ENCODE results near the gene CACNA1S. TPM values are rescaled to one million over a fixed set of nuclear protein-coding genes. Genes with fewer than 3 reads are reported as not detected.

Gene CACNA1S
- total and polyA plus RNA-seq, 2 of the 8 experiments (the other 6 are each of a cell fraction or from before 2014, with no cell fraction given): 0.06 TPM; not detected in 1

GRCh38 chr1:201061886-201062285 lies 50.3 kb downstream of the CACNA1S start:
- no peak for DNase-seq (ENCODE audit: low read depth in 1 of 2, low spot score in 2 of 2)
- no peak for TF ChIP-seq SRF (IDR thresholded peaks at IDR 0.05; ENCODE audit: low read depth, low read length)
- TF ChIP-seq RBBP5 (IDR thresholded peaks at IDR 0.05; ENCODE audit: borderline replicate concordance, low read depth, low read length): no peak
- TF ChIP-seq TAF7 (optimal IDR thresholded peaks at IDR 0.05; ENCODE audit: borderline replicate concordance, low read depth, low read length): no peak
- no peak for TF ChIP-seq HDAC6 (IDR thresholded peaks at IDR 0.05; ENCODE audit: low read depth, low read length)
- TF ChIP-seq SP4 (IDR thresholded peaks at IDR 0.05; ENCODE audit: low read length): no peak
- no peak for TF ChIP-seq CHD2 (IDR thresholded peaks at IDR 0.05; ENCODE audit: low read length)
- no peak for TF ChIP-seq E2F6 (IDR thresholded peaks at IDR 0.05)
- TF ChIP-seq POU5F1 (IDR thresholded peaks at IDR 0.05; ENCODE audit: low read depth, low read length): no peak

More at GRCh38 chr1:201061886-201062285, 50.3 kb downstream of the CACNA1S start:
- WGBS, 2 experiments (ENCODE audit: extremely low coverage in 1 of 2, insufficient coverage in 1 of 2, insufficient read length in 1 of 2, insufficient replicate concordance in 2 of 2, low coverage in 1 of 2, low lambda C conversion rate in 2 of 2, missing lambda C conversion rate in 1 of 2): 91% methylated on average over 12 of the region's 12 CpGs; no CpG with 5 or more reads in 1 of the 2 experiments
- no peak overlapping the region for H3K4me3 ChIP-seq (ENCODE audit: extremely low read depth in 1 of 4, insufficient read depth in 2 of 4, low read depth in 3 of 4, low read length in 4 of 4)
- H2AK5ac ChIP-seq (ENCODE audit: low read depth, low read length): 0 out of 2 replicates have a peak overlapping the region, but pooled peaks have one; percentile 26
- no peak overlapping the region for H2BK120ac ChIP-seq (replicated peaks; ENCODE audit: low read depth, low read length)
- H2BK12ac ChIP-seq (ENCODE audit: low read depth, low read length): peak overlapping the region; percentile 53; the same call in 1 of the 2 replicates
- no peaks in the 10 kb centered on the region for H3K27me3 ChIP-seq (replicated peaks in 1 of 4; ENCODE audit: control insufficient read depth in 3 of 4, extremely low read depth in 1 of 4, insufficient read depth in 3 of 4, low read length in 3 of 4)
- no peak overlapping the region for H3K14ac ChIP-seq (ENCODE audit: insufficient read length)
- H3K79me1 ChIP-seq (ENCODE audit: low read depth, low read length): no peaks in the 10 kb centered on the region
- H2BK20ac ChIP-seq (ENCODE audit: low read length): no peak overlapping the region
- H3K9me3 ChIP-seq (ENCODE audit: insufficient read depth in 2 of 2, low read depth in 1 of 2, low read length in 1 of 2): no peaks in the 10 kb centered on the region
- H3K36me3 ChIP-seq (ENCODE audit: control insufficient read depth in 2 of 4, insufficient read depth in 4 of 4, low read length in 3 of 4): no peaks in the 10 kb centered on the region
- no peak overlapping the region for H3K4ac ChIP-seq (replicated peaks; ENCODE audit: insufficient read length, low read depth, low read length)
- H2AFZ ChIP-seq (ENCODE audit: low read length): no peak overlapping the region
- H2BK5ac ChIP-seq (ENCODE audit: low read depth, low read length): peak overlapping the region; percentile 21; the same call in 1 of the 2 replicates
- no peak overlapping the region for H3K9ac ChIP-seq (replicated peaks in 1 of 4; ENCODE audit: extremely low read depth in 1 of 4, low read depth in 3 of 4, low read length in 3 of 4)
- no peak overlapping the region for H3K27ac ChIP-seq (ENCODE audit: low read depth, low read length)
- POLR2A ChIA-PET (ENCODE audit: partially characterized antibody): no interaction called here
- CTCF ChIA-PET (ENCODE audit: partially characterized antibody): interaction anchor here (0.6 to 3.9 kb wide), 6 partner anchors 14 to 90 kb away, joined by 3 to 17 read pairs (median 4); no protein-coding TSS in a partner anchor
- peak overlapping the region; percentile 31; the same call in 1 of the 2 replicates for H2BK15ac ChIP-seq (ENCODE audit: low read length)
- no peak overlapping the region for H3K56ac ChIP-seq (replicated peaks; ENCODE audit: insufficient read length, low read depth, low read length)
- peak overlapping the region; percentile 90 for H4K91ac ChIP-seq (replicated peaks; ENCODE audit: insufficient read length, low read length)
- no peak for FAIRE-seq
- H4K20me1 ChIP-seq (replicated peaks in 1 of 2; ENCODE audit: control insufficient read depth in 1 of 2, insufficient read depth in 2 of 2, low read length in 2 of 2): no peaks in the 10 kb centered on the region
- H3K79me2 ChIP-seq (ENCODE audit: control insufficient read depth in 1 of 2, insufficient read depth in 2 of 2, low read length in 2 of 2): no peaks in the 10 kb centered on the region
- no peak overlapping the region for H3K4me2 ChIP-seq (ENCODE audit: insufficient read depth in 1 of 2, low read depth in 2 of 2, low read length in 2 of 2)
- H3K18ac ChIP-seq (ENCODE audit: extremely low read depth, low read length): no peak overlapping the region
- H3K4me1 ChIP-seq (replicated peaks in 1 of 4; ENCODE audit: control insufficient read depth in 3 of 4, insufficient read depth in 4 of 4, low read length in 3 of 4): peaks cover 0 to 18% (median 10%) of the 10 kb centered on the region in 4 experiments; a peak in 6 of 7 replicates
- no peaks in the 10 kb centered on the region for H3K23me2 ChIP-seq (ENCODE audit: low read depth, low read length)
- no peak overlapping the region for H3K23ac ChIP-seq (ENCODE audit: insufficient read length)
- no peak overlapping the region; the same call in 1 of the 2 replicates for H4K8ac ChIP-seq (ENCODE audit: extremely low read depth, insufficient read depth, low read length)
- H4K5ac ChIP-seq (ENCODE audit: insufficient read length, low read depth, low read length): no peak overlapping the region

Data from H1 (cell line).